Activated CD8-positive, alpha-beta memory T cell treated with anti-CD3 and anti-CD28 coated beads, Interleukin-2, amount 50 U/mL, for 4 hours (primary cell): ENCODE data around the gene SCAI.
"Not testable (repeated sequence)": the region's sequence is repeated elsewhere in the genome, so short reads cannot be mapped to it uniquely, and the experiment has no call there.

ENCODE experiments used
- DNase-seq: peaks from one replicate; pipeline ENCODE4 v3.0.0-alpha.2; 2020

SCAI gene

GRCh38 chr9:125103021-125103420 is 40.3 kb downstream of the SCAI start:
- DNase-seq: no peak

DNA sequence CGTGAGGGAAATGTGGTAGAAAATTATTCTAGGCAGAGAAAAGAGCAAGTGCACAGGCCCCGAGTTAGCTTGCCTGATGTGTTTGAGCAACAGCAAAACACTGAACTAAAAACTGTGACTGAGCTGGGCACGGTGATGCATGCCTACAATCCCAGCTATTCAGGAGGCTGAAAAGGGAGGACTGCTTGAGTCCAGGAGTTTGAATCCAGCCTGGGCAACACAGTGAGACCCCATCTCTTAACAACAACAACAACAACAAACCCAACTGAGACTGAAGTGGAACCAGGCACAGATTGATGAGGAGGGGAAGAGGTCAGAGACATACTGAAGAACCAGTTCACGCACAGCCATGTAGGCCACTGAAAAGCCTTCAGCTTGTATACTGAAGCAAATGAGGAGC is 42.5 kb downstream of the SCAI start:
- no peak for DNase-seq

DNA sequence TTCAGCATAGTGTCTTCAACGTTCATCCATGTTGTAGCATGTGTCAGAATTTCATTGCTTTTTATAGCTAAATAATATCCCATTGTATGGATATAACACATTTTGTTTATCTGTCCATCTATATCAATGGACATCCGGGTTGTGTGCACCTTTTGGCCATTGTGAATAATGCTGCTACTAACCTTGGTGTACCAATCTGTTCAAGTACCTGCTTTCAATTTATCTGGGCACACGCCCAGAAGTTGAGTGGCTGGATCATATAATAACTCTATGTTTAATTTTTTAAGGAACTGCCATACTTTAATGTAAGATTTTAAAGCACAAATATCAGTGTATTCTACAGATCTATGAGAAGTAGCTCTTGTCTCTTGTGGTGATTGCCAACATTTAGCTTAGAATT is 43.5 kb downstream of the SCAI start:
- no peak for DNase-seq

DNA sequence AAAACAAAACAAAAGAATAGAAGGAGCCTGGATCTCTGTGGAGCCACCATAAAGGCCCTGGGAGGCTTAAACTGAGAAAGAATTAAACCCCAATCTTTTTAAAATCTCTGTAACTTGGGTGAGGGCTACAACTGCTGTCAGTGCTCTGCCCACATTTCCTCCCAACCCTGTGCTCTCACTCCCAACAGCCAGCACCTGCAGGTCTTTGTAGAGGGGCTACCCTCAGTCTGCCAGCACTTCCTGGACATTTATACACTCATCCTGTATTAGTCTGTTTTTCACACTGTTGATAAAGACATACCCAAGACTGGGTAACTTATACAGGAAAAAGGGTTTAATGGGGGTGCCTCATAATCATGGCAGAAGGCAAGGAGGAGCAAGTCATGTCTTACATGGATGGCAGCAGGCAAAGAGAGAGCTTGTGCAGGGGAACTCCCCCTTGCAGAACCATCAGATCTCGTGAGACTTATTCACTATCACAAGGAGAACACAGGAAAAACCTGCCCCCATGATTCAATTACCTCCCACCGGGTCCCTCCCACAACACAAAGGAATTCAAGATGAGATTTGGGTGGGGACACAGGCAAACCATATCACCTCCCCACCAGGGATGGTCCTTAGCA is 47.4 kb downstream of the SCAI start:
- no peak for DNase-seq

DNA sequence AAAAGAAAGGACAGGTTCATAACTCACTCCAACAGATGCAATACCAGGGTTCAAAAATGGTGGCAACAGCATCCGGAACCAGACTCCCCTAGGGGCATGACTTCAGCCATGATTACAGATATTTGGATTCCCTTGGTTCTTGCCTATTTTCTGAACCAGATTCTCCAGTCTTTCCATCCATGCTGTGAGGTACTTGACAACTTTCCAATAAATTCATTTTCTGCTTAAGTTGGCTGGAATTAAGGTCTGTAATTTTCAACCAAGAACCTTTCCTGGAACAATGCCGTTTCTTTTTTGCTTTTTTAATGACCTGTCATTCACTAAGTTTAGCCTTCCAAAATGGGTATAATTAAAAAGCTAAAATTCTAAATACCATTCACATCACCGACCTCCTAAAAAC is 52.2 kb downstream of the SCAI start:
- no peak for DNase-seq

DNA sequence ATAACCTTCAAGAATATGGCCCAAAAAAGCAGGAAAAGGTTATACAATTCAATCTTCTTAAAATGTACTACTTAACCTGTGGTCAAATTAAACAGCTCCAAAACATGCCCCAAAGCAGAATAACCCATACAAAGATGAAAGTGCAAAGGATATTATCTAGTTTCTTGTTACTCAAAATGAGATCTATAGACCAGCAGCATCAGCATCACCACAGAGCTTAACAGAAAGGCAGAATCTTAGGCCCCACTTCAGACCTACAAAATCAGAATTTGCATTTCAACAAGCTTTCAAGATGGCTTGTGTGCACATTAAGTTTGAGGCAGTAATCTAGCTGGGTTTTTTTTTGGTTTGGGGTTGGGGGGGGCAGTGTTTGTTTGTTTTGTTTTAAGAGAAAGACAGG is 54.0 kb downstream of the SCAI start:
- DNase-seq: no peak

DNA sequence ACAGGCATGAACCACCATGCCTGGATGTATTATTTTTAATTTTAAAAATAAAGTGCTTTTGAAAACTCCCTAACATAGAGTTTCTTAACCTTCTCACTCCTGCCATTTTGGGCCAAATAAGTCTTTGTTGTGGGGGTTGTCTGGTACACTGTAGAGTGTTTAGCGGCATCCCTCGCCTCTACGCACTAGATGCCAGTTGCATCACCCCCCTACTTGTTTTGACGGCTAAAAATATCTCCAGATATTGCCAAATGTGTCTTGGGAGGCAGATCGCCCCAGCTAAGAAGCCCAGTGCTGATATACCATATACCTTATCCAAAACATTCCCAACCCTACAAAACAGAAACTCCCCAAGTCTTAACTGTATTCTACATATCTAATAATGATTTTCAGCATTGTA is 54.6 kb downstream of the SCAI start:
- no peak for DNase-seq

- DNase-seq: no peak
These were observed 57.4 kb downstream of the SCAI start for GRCh38 chr9:125085703-125086477.

- DNase-seq: not testable (repeated sequence)
These were observed 61.1 kb downstream of the SCAI start for GRCh38 chr9:125082197-125082596.

GRCh38 chr9:125080797-125081196 is 62.5 kb downstream of the SCAI start:
- not testable (repeated sequence) for DNase-seq

GRCh38 chr9:125079931-125080330 is 63.4 kb downstream of the SCAI start:
- no peak for DNase-seq

DNA sequence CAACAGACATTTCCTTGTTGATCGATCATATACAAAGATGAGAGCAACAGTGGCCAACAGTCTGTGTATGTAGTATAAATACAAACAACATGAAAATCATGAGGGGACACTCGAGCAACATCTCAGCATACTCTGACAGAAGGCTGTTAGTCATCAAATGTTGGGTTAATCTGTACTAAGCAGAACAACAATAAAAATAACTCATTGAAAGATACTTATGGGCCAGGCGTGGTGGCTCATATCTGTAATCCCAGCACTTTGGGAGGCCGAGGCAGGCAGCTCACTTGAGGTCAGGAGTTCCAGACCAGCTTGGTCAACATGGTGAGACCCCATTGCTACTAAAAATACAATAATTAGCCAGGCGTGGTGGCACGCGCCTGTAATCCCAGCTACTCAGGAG is 67.3 kb downstream of the SCAI start:
- no peak for DNase-seq

DNA sequence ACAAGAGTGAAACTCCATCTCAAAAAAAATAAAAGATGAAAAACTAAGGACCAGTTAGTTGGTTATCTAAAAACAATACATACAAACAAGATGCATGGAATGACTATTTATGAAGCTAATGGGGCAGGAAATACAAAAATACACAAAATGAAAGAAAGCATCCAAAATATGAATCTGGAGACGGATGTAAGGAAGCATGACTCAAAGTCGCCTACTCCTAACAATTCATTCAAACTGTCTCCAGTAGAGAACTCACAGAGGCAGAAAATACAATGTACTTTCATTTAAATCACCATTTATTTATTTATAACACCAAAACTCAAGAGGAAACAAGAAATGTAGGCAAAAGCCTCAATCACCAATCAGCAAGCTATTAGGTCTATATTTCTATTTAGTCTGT is 68.4 kb downstream of the SCAI start:
- no peak for DNase-seq

GRCh38 chr9:125066839-125067619 is 76.3 kb downstream of the SCAI start:
- no peak for DNase-seq

DNA sequence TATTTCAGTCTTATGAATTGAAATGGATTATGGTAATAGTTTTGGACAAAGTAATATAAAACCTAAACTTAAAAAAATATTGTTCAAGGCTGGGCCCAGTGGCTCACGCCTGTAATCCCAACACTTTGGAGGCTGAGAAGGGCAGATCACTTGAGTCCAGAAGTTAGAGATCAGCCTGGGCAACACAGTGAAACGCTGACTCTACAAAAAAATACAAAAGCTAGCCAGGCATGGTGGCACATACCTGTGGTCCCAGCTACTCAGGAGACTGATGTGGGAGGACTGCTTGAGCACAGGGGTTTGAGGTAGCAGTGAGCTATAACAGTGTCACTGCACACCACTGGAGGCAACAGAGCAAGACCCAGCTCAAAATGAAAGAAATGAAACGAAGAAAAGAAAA is 81.9 kb downstream of the SCAI start:
- DNase-seq: no peak

DNA sequence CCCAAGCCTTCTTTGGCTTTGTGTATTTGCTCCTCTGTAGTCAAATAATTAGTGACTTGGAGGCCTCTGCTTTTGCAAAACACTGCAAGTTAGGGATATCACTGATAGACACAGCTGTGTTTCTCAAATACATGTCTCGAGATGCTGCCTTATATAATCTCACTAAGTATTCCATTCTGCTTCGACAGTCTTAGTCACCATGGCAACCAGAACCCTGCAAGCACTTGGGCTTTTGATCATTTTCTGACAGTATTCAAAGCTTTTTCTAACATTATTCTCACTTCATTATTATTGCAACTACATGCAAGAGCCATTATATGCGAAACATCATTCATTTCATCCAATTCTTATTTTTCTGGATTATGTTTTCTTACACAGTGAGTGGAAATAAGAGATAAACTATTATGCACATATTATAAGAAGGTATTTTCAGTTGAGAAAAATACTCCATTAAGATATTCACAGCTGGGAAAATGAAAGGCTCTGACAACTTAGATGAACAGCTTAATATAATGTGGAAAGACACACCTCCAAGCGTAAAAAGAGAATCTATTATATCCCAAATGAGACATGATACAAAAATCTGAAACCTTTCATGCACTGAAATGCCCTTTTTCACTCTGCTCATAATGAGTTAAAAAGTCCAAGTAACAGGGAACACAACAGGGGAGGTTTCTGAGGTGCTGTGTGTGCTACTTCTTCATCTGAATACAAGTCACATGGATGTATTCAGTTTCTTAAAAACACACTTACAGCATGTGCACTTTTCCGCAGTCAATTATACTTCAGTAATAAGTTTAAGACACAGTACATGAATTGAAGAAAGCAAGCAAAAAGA is 93.9 kb downstream of the SCAI start:
- no peak for DNase-seq

GRCh38 chr9:125043631-125044030 is 99.7 kb downstream of the SCAI start:
- no peak for DNase-seq

GRCh38 chr9:125043148-125043547 is 100.2 kb downstream of the SCAI start:
- DNase-seq: no peak

DNA sequence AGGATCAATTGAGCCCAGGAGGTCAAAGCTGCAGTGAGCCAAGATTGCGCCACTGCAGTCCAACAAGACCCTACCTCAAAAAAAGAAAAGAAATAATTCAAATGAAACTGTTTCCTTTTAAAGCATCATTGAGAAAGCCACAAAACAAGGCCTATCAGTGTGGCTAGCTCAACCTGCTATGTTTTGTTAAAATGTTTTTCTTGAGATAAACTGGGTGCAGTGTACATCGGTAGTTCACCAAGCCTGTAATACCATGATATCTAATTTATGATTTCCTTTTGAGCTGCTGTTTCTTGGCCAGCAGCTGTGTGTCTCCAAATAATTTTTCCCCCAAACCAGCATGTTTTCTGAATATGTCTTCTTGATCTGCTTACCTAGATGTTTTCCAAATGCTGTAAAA is 105.2 kb downstream of the SCAI start:
- DNase-seq: no peak

DNA sequence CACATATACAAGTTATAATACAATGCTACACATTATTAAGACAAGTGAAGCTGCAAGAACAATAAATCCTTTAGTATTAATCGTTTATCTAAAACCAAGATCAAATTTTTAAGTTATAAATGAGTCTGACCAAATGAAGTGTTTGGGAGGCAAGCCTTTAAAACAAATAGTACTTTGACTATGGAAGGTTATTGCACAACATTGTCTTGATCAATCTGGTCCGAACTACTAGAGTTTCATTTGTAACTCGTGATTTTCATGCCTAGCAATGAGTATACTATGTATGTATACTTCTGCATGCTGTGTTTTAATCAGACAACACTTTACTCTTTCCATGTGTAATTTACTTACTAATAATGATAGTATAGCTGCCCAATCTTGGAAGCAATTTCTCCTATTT is 115.3 kb downstream of the SCAI start:
- no peak for DNase-seq

- no peak for DNase-seq
These were observed 118.4 kb downstream of the SCAI start for GRCh38 chr9:125024917-125025316.

- no peak for DNase-seq
These were observed 122.3 kb downstream of the SCAI start for GRCh38 chr9:125021069-125021468.

- DNase-seq: not testable (repeated sequence)
These were observed 127.7 kb downstream of the SCAI start for GRCh38 chr9:125015655-125016054.
